IPS-20b (cell line): ENCODE results near the gene USP46.

Source experiments
- H3K27ac ChIP-seq: one replicate; pipeline ENCODE4 v1.5.1; 2013; ENCODE audit warnings: low read length
- H3K27me3 ChIP-seq: 2 replicates; pipeline ENCODE4 v1.6.1; 2013; ENCODE audit warnings: mild to moderate bottlenecking, low read length, inconsistent platforms; ENCODE audit not compliant: insufficient read depth
- H3K36me3 ChIP-seq: 2 replicates; pipeline ENCODE4 v1.6.1; 2013; ENCODE audit warnings: low read depth, mild to moderate bottlenecking, inconsistent platforms, low read length, moderate library complexity; ENCODE audit not compliant: insufficient read depth
- H3K4me1 ChIP-seq: 2 replicates; pipeline ENCODE4 v1.6.1; 2013; ENCODE audit warnings: mild to moderate bottlenecking, control low read depth, inconsistent platforms, low read length, moderate library complexity; ENCODE audit not compliant: insufficient read depth
- H3K4me3 ChIP-seq: 2 replicates; pipeline ENCODE4 v1.5.1; 2013; ENCODE audit warnings: mild to moderate bottlenecking, low read length, inconsistent platforms
- H3K9ac ChIP-seq: 2 replicates; pipeline ENCODE4 v1.6.1; 2013; ENCODE audit warnings: low read depth, mild to moderate bottlenecking, inconsistent platforms, low read length, moderate library complexity
- H3K9me3 ChIP-seq: 2 replicates; pipeline ENCODE4 v1.6.1; 2013; ENCODE audit warnings: mild to moderate bottlenecking, low read depth, low read length, inconsistent platforms; ENCODE audit not compliant: insufficient read depth

The USP46 gene

DNA sequence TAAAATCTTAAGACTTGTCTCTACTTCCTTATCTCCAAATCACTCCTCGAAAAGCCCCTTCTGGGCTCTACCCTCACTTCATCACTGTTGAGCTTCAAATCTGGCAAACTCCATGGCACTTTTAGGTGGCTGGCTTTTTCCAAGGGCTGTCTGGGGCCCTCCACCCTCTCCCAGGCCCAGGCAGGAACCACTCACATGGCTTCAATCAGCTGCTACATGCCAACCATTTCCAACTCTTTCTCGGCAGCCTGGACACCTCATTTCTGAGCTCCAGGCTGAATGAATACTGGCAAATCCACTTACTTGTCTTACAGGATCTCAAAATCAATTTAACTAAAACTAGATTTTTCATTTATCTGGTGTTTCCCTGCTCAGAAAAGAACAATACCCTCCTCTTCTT, 22.0 kb downstream of the USP46 start:
- no peaks in the 10 kb centered on the region; the same call in 1 of the 2 replicates for H3K36me3 ChIP-seq
- no peak overlapping the region for H3K4me3 ChIP-seq
- H3K9me3 ChIP-seq = no peaks in the 10 kb centered on the region
- no peak overlapping the region for H3K27ac ChIP-seq
- H3K9ac ChIP-seq = no peak overlapping the region
- H3K4me1 ChIP-seq = peaks cover 5% of the 10 kb centered on the region; the same call in 1 of the 2 replicates
- H3K27me3 ChIP-seq = no peaks in the 10 kb centered on the region

DNA sequence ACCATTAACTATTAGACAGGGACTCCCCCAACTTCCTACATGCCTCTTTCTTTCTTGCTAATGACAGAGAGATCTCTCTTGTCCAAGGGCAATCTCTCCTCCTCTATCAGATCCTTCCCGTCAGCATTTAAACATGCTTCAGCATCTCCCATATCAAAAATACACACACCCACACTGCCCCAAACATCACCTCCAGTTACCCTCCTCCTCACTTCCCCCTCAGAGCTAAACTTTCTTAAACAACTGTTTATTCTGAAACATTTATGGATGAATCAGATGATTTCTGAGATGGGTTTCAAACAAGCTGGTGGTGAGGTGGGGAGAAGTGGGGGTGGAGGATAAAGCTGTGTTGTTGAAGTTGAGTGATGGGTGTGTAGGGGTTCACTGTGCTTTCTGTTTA, 23.5 kb downstream of the USP46 start:
- Histone ChIP-seq H3K36me3 (no peaks in the 10 kb centered on the region; the same call in 1 of the 2 replicates), H3K4me1 (no peaks in the 10 kb centered on the region), H3K27ac (no peak overlapping the region), H3K9me3 (no peaks in the 10 kb centered on the region), H3K9ac (no peak overlapping the region), H3K27me3 (no peaks in the 10 kb centered on the region), H3K4me3 (no peak overlapping the region)

DNA sequence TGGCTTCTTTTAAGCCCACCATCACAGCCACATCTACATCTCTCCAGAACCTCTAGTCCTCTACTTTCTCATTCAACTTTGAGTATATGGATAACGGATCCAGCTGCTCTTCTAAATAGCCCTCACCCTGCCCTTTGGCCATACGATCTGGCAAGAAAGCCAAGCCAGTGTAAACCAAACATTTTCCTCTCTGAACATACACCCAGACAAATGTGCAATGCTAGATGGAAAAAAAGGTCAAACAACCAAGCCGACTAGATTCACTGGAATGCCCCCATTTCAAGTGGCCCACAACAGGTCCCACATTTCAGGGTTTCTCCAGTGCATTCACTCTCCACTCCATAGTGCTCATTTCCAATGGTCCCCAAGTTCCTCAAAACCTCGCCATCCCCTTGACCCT, 24.0 kb downstream of the USP46 start:
- Histone ChIP-seq H3K9me3 (no peaks in the 10 kb centered on the region), H3K36me3 (peaks cover 3% of the 10 kb centered on the region; the same call in 1 of the 2 replicates), H3K4me3 (no peak overlapping the region), H3K4me1 (no peaks in the 10 kb centered on the region), H3K27ac (no peak overlapping the region), H3K27me3 (no peaks in the 10 kb centered on the region), H3K9ac (no peak overlapping the region)

DNA sequence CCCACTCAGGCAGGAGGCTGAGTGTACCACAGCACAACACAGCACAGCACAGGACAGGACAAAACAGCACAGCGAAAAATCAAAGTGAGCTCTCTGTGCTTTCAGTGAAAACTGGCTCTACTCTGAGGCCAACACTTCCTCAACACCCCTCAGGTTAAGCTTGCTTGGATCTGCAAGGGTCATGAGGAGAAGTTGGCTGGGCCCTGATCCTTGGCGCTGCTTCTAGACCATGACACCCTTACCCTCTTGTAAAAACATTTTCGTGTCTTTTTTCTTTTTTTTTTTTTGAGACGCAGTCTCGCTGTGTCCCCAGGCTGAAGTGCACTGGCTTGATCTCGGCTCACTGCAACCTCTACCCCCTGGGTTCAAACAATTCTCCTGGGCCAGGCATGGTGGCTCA, 25.3 kb downstream of the USP46 start:
- H3K36me3 ChIP-seq = peaks cover 13% of the 10 kb centered on the region
- no peak overlapping the region for H3K9ac ChIP-seq
- H3K27me3 ChIP-seq = no peaks in the 10 kb centered on the region
- H3K9me3 ChIP-seq = no peaks in the 10 kb centered on the region
- H3K27ac ChIP-seq = no peak overlapping the region
- no peaks in the 10 kb centered on the region for H3K4me1 ChIP-seq
- no peak overlapping the region for H3K4me3 ChIP-seq

DNA sequence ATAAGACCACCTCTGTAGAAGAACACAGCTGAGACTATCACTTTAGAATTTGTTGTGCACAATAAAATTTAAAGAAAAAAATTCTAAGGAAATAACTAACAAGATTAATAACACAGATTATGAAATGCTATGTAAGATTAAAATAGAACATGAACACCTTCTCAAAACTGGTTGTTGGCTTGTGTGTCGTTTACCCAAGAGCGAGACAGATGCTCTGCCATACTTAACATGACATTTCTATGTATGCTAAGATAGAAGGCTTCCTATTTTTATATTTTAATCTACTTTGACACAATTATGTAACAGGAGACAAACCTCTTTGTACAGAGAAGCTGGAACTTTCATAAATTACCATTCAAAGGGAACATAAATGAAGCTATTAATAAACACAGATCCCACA, 30.1 kb downstream of the USP46 start:
- no peaks in the 10 kb centered on the region for H3K4me1 ChIP-seq
- no peaks in the 10 kb centered on the region for H3K27me3 ChIP-seq

DNA sequence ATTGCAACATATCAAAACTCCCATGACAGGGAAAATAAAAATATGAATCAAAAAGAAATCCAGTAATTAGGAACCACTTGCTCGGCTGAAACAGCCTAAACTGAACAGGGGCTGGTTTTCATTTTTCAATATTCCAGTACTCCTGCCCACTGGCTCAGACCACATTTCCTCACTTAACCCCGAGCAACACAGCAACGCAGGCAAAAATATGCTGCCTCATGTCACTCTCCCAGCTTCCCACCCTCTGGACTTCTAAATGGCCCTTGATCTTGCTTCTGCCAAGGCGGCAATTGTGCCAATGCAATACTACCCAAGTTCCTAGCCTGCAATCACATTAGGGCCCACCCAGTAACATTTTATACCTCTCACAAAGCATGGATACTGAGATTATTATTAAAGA, 30.6 kb downstream of the USP46 start:
- Histone ChIP-seq H3K36me3 (peaks cover 60% of the 10 kb centered on the region), H3K27ac (no peak overlapping the region), H3K27me3 (no peaks in the 10 kb centered on the region), H3K4me3 (no peak overlapping the region), H3K9me3 (no peaks in the 10 kb centered on the region), H3K9ac (no peak overlapping the region), H3K4me1 (no peaks in the 10 kb centered on the region)

More for the DNA sequence above, 30.1 kb downstream of the USP46 start:
- Histone ChIP-seq H3K9me3 (no peaks in the 10 kb centered on the region), H3K4me3 (no peak overlapping the region), H3K36me3 (peaks cover 58% of the 10 kb centered on the region), H3K9ac (no peak overlapping the region), H3K27ac (no peak overlapping the region)

DNA sequence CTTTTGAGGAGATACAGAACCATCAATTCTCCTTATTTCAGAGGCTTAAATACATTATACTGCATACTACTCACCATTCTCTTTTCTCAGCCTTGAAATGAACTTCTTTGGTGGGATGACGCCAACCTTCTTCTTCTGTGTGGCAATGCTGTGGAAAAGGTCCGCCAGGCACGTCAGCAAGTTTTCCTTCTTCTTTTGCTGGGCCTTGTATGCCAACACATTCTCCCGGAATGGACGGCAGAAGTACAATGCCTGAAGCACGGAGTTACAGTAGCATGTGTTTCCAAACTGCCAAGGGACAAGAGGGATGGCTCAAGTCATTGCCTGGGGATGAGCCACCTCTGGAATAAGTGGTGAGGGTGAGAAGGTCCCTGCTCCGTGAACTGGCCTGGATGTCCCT, 31.2 kb downstream of the USP46 start:
- Histone ChIP-seq H3K36me3 (peaks cover 60% of the 10 kb centered on the region), H3K27me3 (no peaks in the 10 kb centered on the region), H3K27ac (no peak overlapping the region), H3K9me3 (no peaks in the 10 kb centered on the region), H3K9ac (no peak overlapping the region), H3K4me1 (no peaks in the 10 kb centered on the region), H3K4me3 (no peak overlapping the region)

DNA sequence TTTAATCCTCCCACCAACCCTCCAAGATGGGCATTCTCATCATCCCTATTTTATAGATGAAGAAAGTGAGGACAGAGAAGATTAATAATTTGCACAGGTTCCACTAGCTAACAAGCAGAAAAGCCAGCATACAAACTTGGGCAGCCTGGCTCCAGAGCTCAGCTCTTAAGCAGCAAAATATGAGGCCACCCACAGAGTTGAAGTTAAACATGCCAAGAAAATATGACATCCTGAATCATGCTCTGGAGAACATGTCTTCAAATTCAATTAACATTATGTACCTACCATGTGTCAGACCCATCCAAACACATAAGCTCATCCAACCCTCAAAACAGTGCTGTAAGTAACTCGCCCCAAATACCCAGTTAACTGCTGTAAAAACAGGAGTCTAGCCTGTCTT, 33.9 kb downstream of the USP46 start:
- Histone ChIP-seq H3K27ac (no peak overlapping the region), H3K9me3 (no peaks in the 10 kb centered on the region), H3K27me3 (no peaks in the 10 kb centered on the region), H3K4me1 (no peaks in the 10 kb centered on the region), H3K36me3 (peaks cover 73% of the 10 kb centered on the region), H3K4me3 (no peak overlapping the region), H3K9ac (no peak overlapping the region)

DNA sequence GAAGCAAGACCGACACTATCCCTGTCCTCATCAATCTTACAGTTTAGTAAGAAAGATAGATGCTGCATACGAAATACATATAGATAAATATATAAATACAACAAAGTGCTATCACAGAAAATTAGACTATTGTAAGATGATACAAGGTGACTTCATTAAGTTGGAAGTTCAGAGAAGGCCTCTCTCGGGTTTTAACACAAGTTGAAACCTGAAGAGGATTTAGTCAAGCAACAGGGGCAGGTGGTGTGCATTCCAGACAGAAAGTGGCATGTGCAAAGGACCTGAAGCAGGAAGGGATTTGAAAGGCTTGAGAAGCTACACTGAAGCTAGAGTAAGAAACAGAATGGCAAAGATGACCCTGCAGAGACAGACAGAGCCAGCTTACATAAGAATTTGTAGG, 36.5 kb downstream of the USP46 start:
- Histone ChIP-seq H3K4me3 (no peak overlapping the region), H3K9ac (no peak overlapping the region), H3K36me3 (peaks cover 53% of the 10 kb centered on the region), H3K27ac (no peak overlapping the region), H3K27me3 (no peaks in the 10 kb centered on the region), H3K4me1 (peaks cover 11% of the 10 kb centered on the region; the same call in 1 of the 2 replicates), H3K9me3 (no peaks in the 10 kb centered on the region)

DNA sequence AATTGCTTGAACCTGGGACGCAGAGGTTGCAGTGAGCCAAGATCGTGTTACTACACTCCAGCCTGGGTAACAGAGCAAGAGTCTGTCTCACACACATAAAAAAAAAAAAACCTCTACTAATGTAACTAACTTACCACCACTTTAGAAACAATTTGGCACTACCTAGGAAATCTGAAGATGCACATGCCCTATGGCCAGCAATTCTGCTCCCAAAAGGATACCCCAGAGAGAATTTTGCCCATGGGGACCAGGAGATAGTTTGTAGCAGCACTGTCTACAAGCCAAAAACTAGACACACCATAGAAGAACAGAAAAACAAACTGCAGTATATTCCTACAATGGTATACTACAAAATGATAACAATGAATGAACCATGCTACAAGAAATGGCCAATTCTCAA, 37.5 kb downstream of the USP46 start:
- Histone ChIP-seq H3K27ac (no peak overlapping the region), H3K4me1 (peaks cover 11% of the 10 kb centered on the region; the same call in 1 of the 2 replicates), H3K9ac (no peak overlapping the region), H3K36me3 (peaks cover 43% of the 10 kb centered on the region), H3K27me3 (no peaks in the 10 kb centered on the region), H3K4me3 (no peak overlapping the region), H3K9me3 (no peaks in the 10 kb centered on the region)

DNA sequence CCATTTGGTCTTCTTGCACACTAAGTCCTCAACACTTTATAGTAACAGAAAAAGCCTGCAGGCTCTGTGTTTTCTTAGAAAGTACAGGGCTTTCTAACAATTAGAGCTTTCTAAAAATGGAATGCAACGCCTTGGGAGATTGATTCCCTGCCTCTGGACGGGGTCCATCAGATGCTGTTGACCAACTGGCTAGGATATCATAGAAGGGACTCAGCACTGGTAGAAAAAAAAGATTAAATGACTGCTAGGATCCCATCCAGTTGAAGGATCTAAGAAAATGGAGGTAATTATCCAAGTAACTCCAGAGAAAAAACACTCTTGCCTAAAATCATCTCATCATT, 39.5 kb downstream of the USP46 start:
- Histone ChIP-seq H3K36me3 (peaks cover 25% of the 10 kb centered on the region), H3K4me1 (peaks cover 11% of the 10 kb centered on the region; the same call in 1 of the 2 replicates), H3K27ac (no peak overlapping the region), H3K9ac (no peak overlapping the region), H3K9me3 (no peaks in the 10 kb centered on the region), H3K27me3 (no peaks in the 10 kb centered on the region), H3K4me3 (no peak overlapping the region)

DNA sequence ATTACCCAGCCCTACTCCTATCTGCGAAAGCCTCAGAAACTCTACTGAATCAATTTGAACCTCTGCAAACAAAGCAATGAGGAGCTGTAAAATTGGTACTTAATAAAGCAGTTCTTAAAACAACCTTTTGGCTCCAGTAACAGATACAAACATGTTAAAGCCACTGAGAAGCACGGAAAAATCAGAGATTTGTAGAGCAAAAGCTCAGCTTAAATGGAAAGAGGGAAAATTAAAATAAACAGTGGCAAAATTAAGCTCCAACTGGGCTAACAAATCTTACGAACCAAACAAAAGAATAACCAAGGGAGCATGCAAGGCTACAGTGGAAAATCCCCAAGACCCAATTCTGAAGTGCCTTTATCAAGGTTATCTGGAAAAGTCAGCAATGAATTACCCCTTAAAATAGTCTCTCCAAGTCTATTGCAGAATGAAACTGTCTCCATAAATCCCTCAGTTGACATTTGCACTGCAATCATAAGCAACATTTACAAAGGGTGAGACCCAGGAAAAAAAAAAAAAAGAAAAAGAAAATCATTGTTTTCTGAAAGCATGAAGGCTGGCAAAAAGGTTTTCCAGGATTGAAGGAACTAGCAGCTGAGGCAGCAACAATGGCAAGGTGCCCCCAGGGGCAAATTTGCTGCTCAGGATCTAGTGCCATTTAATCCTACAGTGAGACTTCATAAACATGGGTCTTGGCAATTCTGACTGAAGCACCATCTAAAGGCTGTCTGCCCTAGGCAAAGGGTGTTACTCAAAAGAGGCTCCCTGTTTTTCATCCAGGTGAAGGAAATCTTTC, 40.1 kb downstream of the USP46 start:
- H3K4me1 ChIP-seq = peaks cover 11% of the 10 kb centered on the region; the same call in 1 of the 2 replicates
- H3K27me3 ChIP-seq = no peaks in the 10 kb centered on the region
- no peak overlapping the region for H3K4me3 ChIP-seq
- no peak overlapping the region for H3K27ac ChIP-seq
- no peaks in the 10 kb centered on the region for H3K9me3 ChIP-seq
- H3K9ac ChIP-seq = no peak overlapping the region
- H3K36me3 ChIP-seq = peaks cover 25% of the 10 kb centered on the region
